ENCODE results near the gene CCR8.

- TF ChIP-seq CTCF (tag by site-specific recombination; IDR thresholded peaks at IDR 0.05) (peak; percentile 48; the same call in 1 of the 2 replicates), ZNF501 (tag by site-specific recombination; IDR thresholded peaks at IDR 0.05) (no peak), ZNF140 (tag by site-specific recombination; IDR thresholded peaks at IDR 0.05) (no peak)
Measured at GRCh38 chr3:39378088-39378487, 48.6 kb downstream of the CCR8 start.

Measured in HEK293 (cell line).